ENCODE data around the gene STX16.

The STX16 gene

GRCh38 chr20:58608096-58608840, 42.8 kb upstream of the STX16 start:
- no peak for TF ChIP-seq CTCF (IDR thresholded peaks at IDR 0.05; ENCODE audit: borderline replicate concordance, insufficient read depth, low read depth, low read length)
- H3K4me3 ChIP-seq (ENCODE audit: low read depth, low read length) = no peak overlapping the region

- TF ChIP-seq CTCF (IDR thresholded peaks at IDR 0.05; ENCODE audit: borderline replicate concordance, insufficient read depth, low read depth, low read length) = no peak
- H3K4me3 ChIP-seq (ENCODE audit: low read depth, low read length) = no peak overlapping the region
Measured at GRCh38 chr20:58609026-58609425, 42.1 kb upstream of the STX16 start.

GRCh38 chr20:58610071-58610800, 40.8 kb upstream of the STX16 start:
- H3K4me3 ChIP-seq (ENCODE audit: low read depth, low read length) = no peak overlapping the region
- TF ChIP-seq CTCF (IDR thresholded peaks at IDR 0.05; ENCODE audit: borderline replicate concordance, insufficient read depth, low read depth, low read length) = no peak

GRCh38 chr20:58610811-58611210, 40.3 kb upstream of the STX16 start:
- no peak for TF ChIP-seq CTCF (IDR thresholded peaks at IDR 0.05; ENCODE audit: borderline replicate concordance, insufficient read depth, low read depth, low read length)

GRCh38 chr20:58611236-58612030, 39.6 kb upstream of the STX16 start:
- TF ChIP-seq CTCF (IDR thresholded peaks at IDR 0.05; ENCODE audit: borderline replicate concordance, insufficient read depth, low read depth, low read length) = no peak
- H3K4me3 ChIP-seq (ENCODE audit: low read depth, low read length) = no peak overlapping the region

More at GRCh38 chr20:58610811-58611210, 40.3 kb upstream of the STX16 start:
- H3K4me3 ChIP-seq (ENCODE audit: low read depth, low read length) = no peak overlapping the region

- TF ChIP-seq CTCF (IDR thresholded peaks at IDR 0.05; ENCODE audit: borderline replicate concordance, insufficient read depth, low read depth, low read length) = no peak
- no peak overlapping the region for H3K4me3 ChIP-seq (ENCODE audit: low read depth, low read length)
Measured at GRCh38 chr20:58612121-58612691, 38.9 kb upstream of the STX16 start.

All from GM12875 (cell line).